Calu3 (cell line): ENCODE measurements around the gene MEF2C. TPM values are rescaled to one million over a fixed set of nuclear protein-coding genes. Genes with fewer than 3 reads are reported as not detected.

Source experiments
- BruUV-seq: library from RNA; stranded (reverse); fragments of 400-500 nt; replicated peaks from 2 replicates; lab custom pipeline; 2021; lab: Mats Ljungman, UMichigan
- CTCF ChIA-PET: fragments of 300-600 bp; sonication (Branson Sonifier 250); formaldehyde crosslinking; loops from one replicate; lab custom pipeline; 2022; ENCODE audit warnings: antibody characterized with exemption; lab: Charles Lee
- DNase-seq: peaks from one replicate; pipeline ENCODE4 v3.0.0; 2022
- H3K27ac Mint-ChIP-seq: one replicate; pipeline ENCODE4 v1.8.0; 2022; ENCODE audit warnings: mixed read lengths; ENCODE audit not compliant: unreplicated experiment
- H3K27me3 Mint-ChIP-seq: one replicate; pipeline ENCODE4 v1.8.0; 2022; ENCODE audit warnings: mixed read lengths; ENCODE audit not compliant: unreplicated experiment
- H3K36me3 Mint-ChIP-seq: one replicate; pipeline ENCODE4 v1.8.0; 2022; ENCODE audit warnings: mild to moderate bottlenecking, moderate library complexity, mixed read lengths; ENCODE audit not compliant: insufficient read depth, unreplicated experiment
- H3K4me1 Mint-ChIP-seq: one replicate; pipeline ENCODE4 v1.8.0; 2022; ENCODE audit warnings: mild to moderate bottlenecking, low read depth, mixed read lengths; ENCODE audit not compliant: unreplicated experiment
- H3K4me3 Mint-ChIP-seq: one replicate; pipeline ENCODE4 v1.8.0; 2022; ENCODE audit warnings: mild to moderate bottlenecking, low read depth, moderate library complexity, mixed read lengths; ENCODE audit not compliant: unreplicated experiment
- H3K9me3 Mint-ChIP-seq: one replicate; pipeline ENCODE4 v1.8.0; 2022; ENCODE audit warnings: low read depth, mixed read lengths; ENCODE audit not compliant: unreplicated experiment
- CTCF ChIP-seq: fragments of 200-600 bp; IDR thresholded peaks from one replicate; pipeline ENCODE4 v1.8.0; 2022; ENCODE audit warnings: antibody characterized with exemption; ENCODE audit not compliant: unreplicated experiment
- intact Hi-C: fragments of 100-400 bp; cut with micrococcal nuclease; formaldehyde crosslinking; loops from one replicate; pipeline ENCODE4 v1.10.0; 2022; ENCODE audit not compliant: unreplicated experiment
- total RNA-seq: library from RNA; stranded (reverse); gene quantifications from 2 replicates; pipeline ENCODE4 v1.2.3, GENCODE V29; 2022

MEF2C gene
- total RNA-seq, 1 experiment from 2014 or later, result 6.1 TPM

- H3K27ac Mint-ChIP-seq, result no peak overlapping the region
- no peaks in the 10 kb centered on the region for H3K27me3 Mint-ChIP-seq
- H3K4me3 Mint-ChIP-seq, result no peak overlapping the region
- CTCF ChIA-PET, result no interaction called here
- no TSS peak for BruUV-seq
- intact Hi-C loops, result no loop called here
- no peak for TF ChIP-seq CTCF
- no peak for DNase-seq
- H3K9me3 Mint-ChIP-seq, result no peaks in the 10 kb centered on the region
- H3K4me1 Mint-ChIP-seq, result peaks cover 6% of the 10 kb centered on the region
- no peaks in the 10 kb centered on the region for H3K36me3 Mint-ChIP-seq
Observed at GRCh38 chr5:88760527-88760926, 122.5 kb downstream of the MEF2C start.

- peaks cover 6% of the 10 kb centered on the region for H3K4me1 Mint-ChIP-seq
- intact Hi-C loops, result no loop called here
- H3K9me3 Mint-ChIP-seq, result peaks cover 3% of the 10 kb centered on the region
- no peaks in the 10 kb centered on the region for H3K27me3 Mint-ChIP-seq
- TF ChIP-seq CTCF, result no peak
- no peaks in the 10 kb centered on the region for H3K36me3 Mint-ChIP-seq
- CTCF ChIA-PET, result no interaction called here
- no peak overlapping the region for H3K4me3 Mint-ChIP-seq
- H3K27ac Mint-ChIP-seq, result no peak overlapping the region
- DNase-seq, result no peak
- BruUV-seq, result no TSS peak
Observed at GRCh38 chr5:88758591-88758990, 124.4 kb downstream of the MEF2C start.

GRCh38 chr5:88758184-88758583 is 124.8 kb downstream of the MEF2C start:
- no peak for TF ChIP-seq CTCF
- no TSS peak for BruUV-seq

GRCh38 chr5:88756953-88757352 is 126.0 kb downstream of the MEF2C start:
- Mint-ChIP-seq H3K27me3 (no peaks in the 10 kb centered on the region), H3K4me1 (peaks cover 6% of the 10 kb centered on the region), H3K4me3 (no peak overlapping the region), H3K9me3 (peaks cover 6% of the 10 kb centered on the region), H3K27ac (no peak overlapping the region), H3K36me3 (no peaks in the 10 kb centered on the region)
- no peak for DNase-seq
- TF ChIP-seq CTCF, result no peak
- intact Hi-C loops, result no loop called here
- no TSS peak for BruUV-seq
- CTCF ChIA-PET, result no interaction called here

More at GRCh38 chr5:88758184-88758583, 124.8 kb downstream of the MEF2C start:
- CTCF ChIA-PET, result no interaction called here
- Mint-ChIP-seq H3K36me3 (no peaks in the 10 kb centered on the region), H3K27me3 (no peaks in the 10 kb centered on the region), H3K9me3 (peaks cover 4% of the 10 kb centered on the region), H3K4me1 (peaks cover 6% of the 10 kb centered on the region), H3K4me3 (no peak overlapping the region), H3K27ac (no peak overlapping the region)
- no peak for DNase-seq
- intact Hi-C loops, result no loop called here
